Liver (tissue), 9 donors: ENCODE data around the gene RTN4. TPM values are rescaled to one million over a fixed set of nuclear protein-coding genes. Genes with fewer than 3 reads are reported as not detected.

Source experiments
- DNase-seq: peaks from one replicate; pipeline ENCODE4 v3.0.0-alpha.2; 2017; ENCODE audit warnings: low spot score
- H3K27ac ChIP-seq, 2 donors: one replicate each; pipeline ENCODE4 v1.7.0; 2013; ENCODE audit warnings: inconsistent platforms in 2 of 2, low read length in 2 of 2, control low read depth in 1 of 2, low read depth in 1 of 2, mild to moderate bottlenecking in 1 of 2
- H3K27me3 ChIP-seq, 4 donors: one replicate each; pipeline versions ENCODE4 v1.6.1 to v1.7.0; 2013; ENCODE audit warnings: low read length in 3 of 4, inconsistent platforms in 1 of 4, mild to moderate bottlenecking in 1 of 4, moderate library complexity in 1 of 4; ENCODE audit not compliant: control insufficient read depth in 4 of 4, insufficient read depth in 4 of 4
- H3K36me3 ChIP-seq, 4 donors: one replicate each; pipeline versions ENCODE4 v1.6.1 to v1.7.0; 2013; ENCODE audit warnings: low read length in 3 of 4, mild to moderate bottlenecking in 3 of 4, low read depth in 1 of 4, moderate library complexity in 1 of 4; ENCODE audit not compliant: control insufficient read depth in 4 of 4, insufficient read depth in 3 of 4
- H3K4me1 ChIP-seq, 4 donors: one replicate each; pipeline versions ENCODE4 v1.6.1 to v1.7.0; 2013; ENCODE audit warnings: low read length in 3 of 4, mild to moderate bottlenecking in 3 of 4, moderate library complexity in 1 of 4; ENCODE audit not compliant: control insufficient read depth in 4 of 4, insufficient read depth in 4 of 4
- H3K4me3 ChIP-seq, 3 donors: one replicate each; pipeline versions ENCODE4 v1.6.1 to v1.7.0; 2013; ENCODE audit warnings: low read length in 3 of 3, control low read depth in 1 of 3, low read depth in 1 of 3, mild to moderate bottlenecking in 1 of 3
- H3K9ac ChIP-seq, 2 donors: one replicate each; pipeline ENCODE4 v1.7.0; 2013; ENCODE audit warnings: low read length in 2 of 2, mild to moderate bottlenecking in 2 of 2, moderate library complexity in 2 of 2, control low read depth in 1 of 2, low read depth in 1 of 2
- H3K9me3 ChIP-seq, 4 donors: one replicate each; pipeline versions ENCODE4 v1.6.1 to v1.7.0; 2013; ENCODE audit warnings: low read length in 3 of 4; ENCODE audit not compliant: control insufficient read depth in 4 of 4
- CTCF ChIP-seq: fragments of 150-350 bp; IDR thresholded peaks from 2 replicates; pipeline ENCODE4 v1.5.1; 2017; ENCODE audit warnings: improper control_type of control experiment, low read depth, low read length; ENCODE audit not compliant: missing input control
- EGR1 ChIP-seq, 2 donors: IDR thresholded peaks; 2 replicates each; pipeline ENCODE4 v1.6.1; 2016 to 2018; ENCODE audit warnings: antibody characterized with exemption in 2 of 2, low read depth in 2 of 2
- FOXA1 ChIP-seq: IDR thresholded peaks from 2 replicates; pipeline ENCODE4 v1.6.1; 2016; ENCODE audit warnings: antibody characterized with exemption
- FOXA2 ChIP-seq: IDR thresholded peaks from 2 replicates; pipeline ENCODE4 v1.6.1; 2016; ENCODE audit warnings: antibody characterized with exemption
- GABPA ChIP-seq, 2 donors: IDR thresholded peaks in 1 of 2; conservative IDR thresholded peaks in 1 of 2; 2 replicates each; pipeline ENCODE4 v1.6.1; 2016; ENCODE audit warnings: antibody characterized with exemption in 2 of 2, mild to moderate bottlenecking in 1 of 2, moderate library complexity in 1 of 2
- HNF4A ChIP-seq, 2 donors: conservative IDR thresholded peaks; 2 replicates each; pipeline ENCODE4 v1.6.1; 2016; ENCODE audit warnings: antibody characterized with exemption in 2 of 2, mild to moderate bottlenecking in 2 of 2
- HNF4G ChIP-seq: IDR thresholded peaks from 2 replicates; pipeline ENCODE4 v1.6.1; 2016; ENCODE audit warnings: antibody characterized with exemption
- JUND ChIP-seq, 2 donors: IDR thresholded peaks; 2 replicates each; pipeline ENCODE4 v1.6.1; 2016; ENCODE audit warnings: antibody characterized with exemption in 2 of 2
- NR2F2 ChIP-seq: IDR thresholded peaks from 2 replicates; pipeline ENCODE4 v1.6.1; 2016; ENCODE audit warnings: antibody characterized with exemption
- RAD21 ChIP-seq, 2 donors: IDR thresholded peaks; 2 replicates each; pipeline ENCODE4 v1.6.1; 2016; ENCODE audit warnings: antibody characterized with exemption in 2 of 2, mild to moderate bottlenecking in 2 of 2
- RXRA ChIP-seq, 2 donors: IDR thresholded peaks; 2 replicates each; pipeline ENCODE4 v1.6.1; 2017 to 2018; ENCODE audit warnings: antibody characterized with exemption in 2 of 2, mild to moderate bottlenecking in 1 of 2
- SP1 ChIP-seq: IDR thresholded peaks from 2 replicates; pipeline ENCODE4 v1.6.1; 2018; ENCODE audit warnings: antibody characterized with exemption, mild to moderate bottlenecking
- TAF1 ChIP-seq: conservative IDR thresholded peaks from 2 replicates; pipeline ENCODE4 v1.6.1; 2016; ENCODE audit warnings: antibody characterized with exemption, mild to moderate bottlenecking
- YY1 ChIP-seq: IDR thresholded peaks from 2 replicates; pipeline ENCODE4 v1.6.1; 2016; ENCODE audit warnings: antibody characterized with exemption, mild to moderate bottlenecking
- WGBS: extraction: QIAGEN DNeasy Blood & Tissue Kit; methylation state at CpG from one replicate; pipeline ENCODE4 v1.1.7; 2013; 5-methylcytosine and 5-hydroxymethylcytosine counted together
- polyA plus RNA-seq, 2 donors: library from polyadenylated mRNA; stranded (reverse) in 1 of 2; unstranded in 1 of 2; fragments of 200-250 nt in 1 of 2; fragments of >200 nt in 1 of 2; fragmentation: Nextera tagmentation in 1 of 2; extraction: Ambion mirVana in 1 of 2; gene quantifications; one replicate each; pipeline versions ENCODE4 v1.2.1 to v1.2.3, GENCODE V29; 2013 to 2015
- total RNA-seq, 2 donors: library from RNA; depleted of rRNA; stranded (reverse); fragments of >200 nt; gene quantifications; one replicate each; pipeline ENCODE4 v1.2.3, GENCODE V29; 2014
- TF ChIP-seq, protein P1 (sequence below): IDR thresholded peaks from 2 replicates; pipeline ENCODE4 v1.6.1; 2016; ENCODE audit warnings: antibody characterized with exemption
- TF ChIP-seq, protein P2 (sequence below): IDR thresholded peaks from 2 replicates; pipeline ENCODE4 v1.6.1; 2016; ENCODE audit warnings: antibody characterized with exemption, mild to moderate bottlenecking
- TF ChIP-seq, protein P3 (sequence below): IDR thresholded peaks from 2 replicates; pipeline ENCODE4 v1.6.1; 2016; ENCODE audit warnings: antibody characterized with exemption
- TF ChIP-seq, protein P4 (sequence below): IDR thresholded peaks from 2 replicates; pipeline ENCODE4 v1.6.1; 2016; ENCODE audit warnings: antibody characterized with exemption
- donor health status: healthy.
- donor health status: healthy.
- donor health status: healthy.
- donor health status: healthy.
- donor health status: healthy.

RTN4 gene
- total and polyA plus RNA-seq, 4 donors: 73.5 to 348 (median 151) TPM

DNA sequence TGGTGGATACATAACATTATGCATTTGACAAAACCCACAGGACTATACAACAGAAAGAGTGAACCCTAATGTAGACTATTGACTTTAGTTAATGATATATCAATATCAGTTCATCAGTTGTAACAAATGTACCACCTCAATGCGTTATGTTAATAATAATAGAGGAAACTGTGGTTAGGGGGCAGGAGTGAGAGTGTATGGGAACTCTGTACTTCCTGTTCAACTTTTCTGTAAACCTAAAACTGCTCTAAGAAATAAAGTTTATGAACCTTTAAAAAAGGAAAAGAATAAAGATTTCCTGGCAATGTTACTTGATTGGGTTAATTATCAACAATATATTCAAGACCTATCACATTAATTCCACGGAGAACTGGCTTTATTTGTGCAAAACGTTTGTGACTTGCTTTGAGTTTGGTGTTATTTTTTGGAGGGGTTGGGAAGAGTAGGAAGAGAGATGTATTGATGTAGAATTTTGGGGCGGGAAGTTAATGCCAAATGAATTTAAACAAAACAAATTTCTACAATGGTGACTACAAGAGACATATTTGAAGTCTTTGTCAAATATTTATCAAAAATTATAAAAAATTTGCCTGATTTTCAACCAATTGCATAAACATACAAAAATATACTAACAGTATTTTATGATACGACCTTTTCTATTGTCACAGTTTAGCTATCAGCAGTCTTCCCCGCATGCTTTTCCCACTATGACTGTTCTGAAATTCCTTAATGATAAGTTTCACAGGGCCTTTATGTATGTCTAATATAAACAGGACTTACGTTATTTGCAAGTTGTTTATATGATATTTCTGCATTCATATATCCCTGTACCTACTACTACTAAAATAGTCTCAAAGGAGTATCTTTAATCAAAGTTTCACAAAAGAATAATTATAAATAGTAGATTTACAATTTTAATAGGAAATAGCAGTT, 2.1 kb upstream of the RTN4 start:
- Histone ChIP-seq H3K4me3 (no peak overlapping the region), H3K4me1 (peaks cover 2 to 13% (median 3%) of the 10 kb centered on the region in 4 donors), H3K27me3 (no peaks in the 10 kb centered on the region), H3K9me3 (no peaks in the 10 kb centered on the region), H3K36me3 (no peaks in the 10 kb centered on the region), H3K27ac (no peak overlapping the region), H3K9ac (no peak overlapping the region)
- TF ChIP-seq RAD21 (IDR thresholded peaks at IDR 0.05): no peak
- no peak for TF ChIP-seq RXRA (IDR thresholded peaks at IDR 0.05)
- TF ChIP-seq, protein P1, sequence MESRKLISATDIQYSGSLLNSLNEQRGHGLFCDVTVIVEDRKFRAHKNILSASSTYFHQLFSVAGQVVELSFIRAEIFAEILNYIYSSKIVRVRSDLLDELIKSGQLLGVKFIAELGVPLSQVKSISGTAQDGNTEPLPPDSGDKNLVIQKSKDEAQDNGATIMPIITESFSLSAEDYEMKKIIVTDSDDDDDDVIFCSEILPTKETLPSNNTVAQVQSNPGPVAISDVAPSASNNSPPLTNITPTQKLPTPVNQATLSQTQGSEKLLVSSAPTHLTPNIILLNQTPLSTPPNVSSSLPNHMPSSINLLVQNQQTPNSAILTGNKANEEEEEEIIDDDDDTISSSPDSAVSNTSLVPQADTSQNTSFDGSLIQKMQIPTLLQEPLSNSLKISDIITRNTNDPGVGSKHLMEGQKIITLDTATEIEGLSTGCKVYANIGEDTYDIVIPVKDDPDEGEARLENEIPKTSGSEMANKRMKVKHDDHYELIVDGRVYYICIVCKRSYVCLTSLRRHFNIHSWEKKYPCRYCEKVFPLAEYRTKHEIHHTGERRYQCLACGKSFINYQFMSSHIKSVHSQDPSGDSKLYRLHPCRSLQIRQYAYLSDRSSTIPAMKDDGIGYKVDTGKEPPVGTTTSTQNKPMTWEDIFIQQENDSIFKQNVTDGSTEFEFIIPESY: no peak
- no peak for TF ChIP-seq YY1
- TF ChIP-seq, protein P2, sequence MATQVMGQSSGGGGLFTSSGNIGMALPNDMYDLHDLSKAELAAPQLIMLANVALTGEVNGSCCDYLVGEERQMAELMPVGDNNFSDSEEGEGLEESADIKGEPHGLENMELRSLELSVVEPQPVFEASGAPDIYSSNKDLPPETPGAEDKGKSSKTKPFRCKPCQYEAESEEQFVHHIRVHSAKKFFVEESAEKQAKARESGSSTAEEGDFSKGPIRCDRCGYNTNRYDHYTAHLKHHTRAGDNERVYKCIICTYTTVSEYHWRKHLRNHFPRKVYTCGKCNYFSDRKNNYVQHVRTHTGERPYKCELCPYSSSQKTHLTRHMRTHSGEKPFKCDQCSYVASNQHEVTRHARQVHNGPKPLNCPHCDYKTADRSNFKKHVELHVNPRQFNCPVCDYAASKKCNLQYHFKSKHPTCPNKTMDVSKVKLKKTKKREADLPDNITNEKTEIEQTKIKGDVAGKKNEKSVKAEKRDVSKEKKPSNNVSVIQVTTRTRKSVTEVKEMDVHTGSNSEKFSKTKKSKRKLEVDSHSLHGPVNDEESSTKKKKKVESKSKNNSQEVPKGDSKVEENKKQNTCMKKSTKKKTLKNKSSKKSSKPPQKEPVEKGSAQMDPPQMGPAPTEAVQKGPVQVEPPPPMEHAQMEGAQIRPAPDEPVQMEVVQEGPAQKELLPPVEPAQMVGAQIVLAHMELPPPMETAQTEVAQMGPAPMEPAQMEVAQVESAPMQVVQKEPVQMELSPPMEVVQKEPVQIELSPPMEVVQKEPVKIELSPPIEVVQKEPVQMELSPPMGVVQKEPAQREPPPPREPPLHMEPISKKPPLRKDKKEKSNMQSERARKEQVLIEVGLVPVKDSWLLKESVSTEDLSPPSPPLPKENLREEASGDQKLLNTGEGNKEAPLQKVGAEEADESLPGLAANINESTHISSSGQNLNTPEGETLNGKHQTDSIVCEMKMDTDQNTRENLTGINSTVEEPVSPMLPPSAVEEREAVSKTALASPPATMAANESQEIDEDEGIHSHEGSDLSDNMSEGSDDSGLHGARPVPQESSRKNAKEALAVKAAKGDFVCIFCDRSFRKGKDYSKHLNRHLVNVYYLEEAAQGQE: no peak
- no peak for TF ChIP-seq NR2F2
- TF ChIP-seq, protein P3, sequence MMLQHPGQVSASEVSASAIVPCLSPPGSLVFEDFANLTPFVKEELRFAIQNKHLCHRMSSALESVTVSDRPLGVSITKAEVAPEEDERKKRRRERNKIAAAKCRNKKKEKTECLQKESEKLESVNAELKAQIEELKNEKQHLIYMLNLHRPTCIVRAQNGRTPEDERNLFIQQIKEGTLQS: no peak
- TF ChIP-seq HNF4A (conservative IDR thresholded peaks at IDR 0.05): no peak
- TF ChIP-seq FOXA2: no peak
- no peak for TF ChIP-seq JUND (IDR thresholded peaks at IDR 0.05)
- no peak for TF ChIP-seq HNF4G
- TF ChIP-seq GABPA (IDR thresholded peaks at IDR 0.05 in 1 of 2, conservative IDR thresholded peaks at IDR 0.05 in 1 of 2): no peak
- TF ChIP-seq FOXA1: no peak
- TF ChIP-seq CTCF: no peak
- TF ChIP-seq, protein P4, sequence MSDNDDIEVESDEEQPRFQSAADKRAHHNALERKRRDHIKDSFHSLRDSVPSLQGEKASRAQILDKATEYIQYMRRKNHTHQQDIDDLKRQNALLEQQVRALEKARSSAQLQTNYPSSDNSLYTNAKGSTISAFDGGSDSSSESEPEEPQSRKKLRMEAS: no peak
- no peak for TF ChIP-seq SP1
- no peak for TF ChIP-seq EGR1 (IDR thresholded peaks at IDR 0.05; ENCODE audit: low read depth in 2 of 2)
- no peak for TF ChIP-seq TAF1
- WGBS: 61% methylated on average over 7 of the region's 7 CpGs
- no peak for DNase-seq
